DOHH2 (cell line): ENCODE results near the gene LRRC41.
A peak's percentile ranks its signal among the peaks of the same experiment; 100 is the strongest.
"Not testable (repeated sequence)": the region's sequence is repeated elsewhere in the genome, so short reads cannot be mapped to it uniquely, and the experiment has no call there.

Source experiments
- H3F3A ChIP-seq: fragments of 200-600 bp; sonication (generic), shearing (Covaris generic); 2 replicates; pipeline ENCODE4 v1.6.0; 2016; ENCODE audit warnings: antibody characterized with exemption, mild to moderate bottlenecking; ENCODE audit not compliant: control insufficient read depth, insufficient read depth
- H3K27ac ChIP-seq: fragments of 200-600 bp; sonication (generic); 2 replicates; pipeline ENCODE4 v1.5.1; 2014; ENCODE audit warnings: low read depth, mild to moderate bottlenecking, low read length, moderate library complexity
- H3K27me3 ChIP-seq: fragments of 200-600 bp; sonication (generic); 2 replicates; pipeline ENCODE4 v1.6.1; 2014; ENCODE audit warnings: mild to moderate bottlenecking, low read length, mixed read lengths; ENCODE audit not compliant: control insufficient read depth
- H3K36me3 ChIP-seq: fragments of 200-600 bp; sonication (generic); 2 replicates; pipeline ENCODE4 v1.6.1; 2014; ENCODE audit warnings: mild to moderate bottlenecking, low read length, moderate library complexity, mixed read lengths; ENCODE audit not compliant: control insufficient read depth
- H3K4me1 ChIP-seq: fragments of 200-600 bp; sonication (generic); 2 replicates; pipeline ENCODE4 v1.6.1; 2014; ENCODE audit warnings: mild to moderate bottlenecking, low read length, mixed read lengths; ENCODE audit not compliant: control insufficient read depth
- H3K4me2 ChIP-seq: fragments of 200-600 bp; sonication (generic); 2 replicates; pipeline ENCODE4 v1.6.0; 2014; ENCODE audit warnings: mild to moderate bottlenecking, low read length, moderate library complexity
- H3K4me3 ChIP-seq: fragments of 200-600 bp; sonication (generic); 2 replicates; pipeline ENCODE4 v1.5.1; 2014; ENCODE audit warnings: mild to moderate bottlenecking, low read length, mixed read lengths
- H3K79me2 ChIP-seq: fragments of 200-600 bp; sonication (generic); 2 replicates; pipeline ENCODE4 v1.6.1; 2014; ENCODE audit warnings: mild to moderate bottlenecking, low read length, mixed read lengths; ENCODE audit not compliant: control insufficient read depth
- H3K9me2 ChIP-seq: fragments of 200-600 bp; sonication (generic); replicated peaks from 2 replicates; pipeline ENCODE4 v1.6.1; 2014; ENCODE audit warnings: mild to moderate bottlenecking, low read length, mixed read lengths; ENCODE audit not compliant: control insufficient read depth
- H3K9me3 ChIP-seq: fragments of 200-600 bp; sonication (generic); 2 replicates; pipeline ENCODE4 v1.6.1; 2014; ENCODE audit warnings: antibody characterized with exemption, low read length, mixed read lengths; ENCODE audit not compliant: control insufficient read depth, insufficient read depth
- H4K20me1 ChIP-seq: fragments of 200-600 bp; sonication (generic); 2 replicates; pipeline ENCODE4 v1.6.0; 2014; ENCODE audit warnings: low read depth, mild to moderate bottlenecking, antibody characterized with exemption, low read length, moderate library complexity; ENCODE audit not compliant: control insufficient read depth, insufficient read depth
- CTCF ChIP-seq: fragments of 200-600 bp; sonication (generic); IDR thresholded peaks from one replicate; pipeline ENCODE4 v1.5.1; 2014; ENCODE audit warnings: antibody characterized with exemption, mild to moderate bottlenecking, low read depth, low read length; ENCODE audit not compliant: poor library complexity, severe bottlenecking
- EZH2phosphoT487 ChIP-seq: fragments of 200-600 bp; sonication (generic); IDR thresholded peaks from 2 replicates; pipeline ENCODE4 v1.6.1; 2017; ENCODE audit warnings: borderline replicate concordance, mild to moderate bottlenecking, antibody characterized with exemption, low read length, moderate library complexity, mixed read lengths

LRRC41 gene

DNA sequence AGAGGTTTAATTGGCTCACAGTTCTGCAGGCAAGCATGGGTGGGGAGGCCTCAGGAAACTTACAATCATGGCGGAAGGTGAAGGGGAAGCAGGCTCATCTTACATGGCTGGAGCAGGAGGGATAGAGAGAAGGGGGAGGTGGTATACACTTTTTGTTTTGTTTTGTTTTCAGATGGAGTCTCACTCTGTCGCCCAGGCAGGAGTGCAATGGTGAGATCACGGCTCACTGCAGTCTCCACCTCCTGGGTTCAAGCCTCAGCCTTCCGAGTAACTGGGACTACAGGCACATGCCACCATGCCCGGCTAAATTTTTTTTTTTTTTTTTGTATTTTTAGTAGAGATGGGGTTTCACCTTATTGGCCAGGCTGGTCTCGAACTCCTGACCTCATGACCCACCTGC is 18.8 kb upstream of the LRRC41 start:
- Histone ChIP-seq H3K79me2 (peaks cover 69% of the 10 kb centered on the region), H3F3A (peaks cover 58% of the 10 kb centered on the region), H3K4me3 (peak overlapping the region; percentile 59), H3K4me2 (peak overlapping the region; percentile 76), H3K4me1 (peaks cover 84% of the 10 kb centered on the region), H3K36me3 (peaks cover 23% of the 10 kb centered on the region), H3K27ac (peak overlapping the region; percentile 99)
- not testable (repeated sequence) for H3K9me3 ChIP-seq, H4K20me1 ChIP-seq, H3K9me2 ChIP-seq, H3K27me3 ChIP-seq

GRCh38 chr1:46319960-46320914 is 16.8 kb upstream of the LRRC41 start:
- not testable (repeated sequence) for H3K9me2 ChIP-seq, H3K27me3 ChIP-seq, H3K9me3 ChIP-seq, H4K20me1 ChIP-seq
- Histone ChIP-seq H3K27ac (peak overlapping the region; percentile 99), H3K4me1 (peaks cover 65% of the 10 kb centered on the region), H3K36me3 (peaks cover 31% of the 10 kb centered on the region), H3F3A (peaks cover 52% of the 10 kb centered on the region), H3K4me3 (peak overlapping the region; percentile 38; the same call in 1 of the 2 replicates), H3K4me2 (peak overlapping the region; percentile 76), H3K79me2 (peaks cover 71% of the 10 kb centered on the region)

DNA sequence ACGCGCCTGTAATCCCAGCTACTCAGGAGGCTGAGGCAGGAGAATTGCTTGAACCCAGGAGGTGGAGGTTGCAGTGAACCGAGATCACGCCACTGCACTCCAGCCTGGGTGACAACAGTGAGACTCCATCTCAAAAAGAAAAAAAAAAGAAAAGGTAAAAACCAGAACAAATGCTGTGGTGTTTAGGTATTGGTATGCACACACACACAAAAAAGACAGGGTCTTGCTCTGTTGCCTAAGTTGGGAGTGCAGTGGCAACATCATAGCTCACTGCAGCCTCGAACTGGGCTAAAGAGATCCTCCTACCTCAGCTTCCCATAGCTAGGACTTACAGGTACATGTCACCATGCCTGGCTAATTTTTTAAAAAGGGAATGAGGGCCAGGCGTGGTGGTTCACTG is 15.9 kb upstream of the LRRC41 start:
- H3K9me3 ChIP-seq, H3K4me3 ChIP-seq, H4K20me1 ChIP-seq, H3K9me2 ChIP-seq, H3K27me3 ChIP-seq: not testable (repeated sequence)
- Histone ChIP-seq H3K27ac (peak overlapping the region; percentile 99), H3K4me1 (peaks cover 60% of the 10 kb centered on the region), H3K79me2 (peaks cover 70% of the 10 kb centered on the region), H3K36me3 (peaks cover 39% of the 10 kb centered on the region), H3F3A (peaks cover 51% of the 10 kb centered on the region), H3K4me2 (peak overlapping the region; percentile 31; the same call in 1 of the 2 replicates)

DNA sequence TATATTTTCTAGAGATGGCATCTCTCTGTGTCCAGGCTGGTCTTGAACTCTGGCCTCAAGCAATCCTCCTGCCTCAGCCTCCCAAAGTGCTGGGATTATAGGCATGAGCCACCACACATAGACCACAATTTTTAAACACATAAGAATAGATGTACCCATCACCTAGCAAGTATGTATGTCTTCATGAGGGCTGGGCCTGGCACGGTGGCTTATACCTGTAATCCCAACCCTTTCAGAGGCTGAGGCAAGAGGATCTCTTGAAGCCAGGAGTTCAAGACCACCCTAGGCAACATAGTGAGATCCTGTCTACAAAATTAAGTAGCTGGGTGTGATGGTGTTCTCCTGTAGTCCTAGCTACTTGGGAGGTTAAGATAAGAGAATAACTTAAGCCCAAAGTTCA is 13.9 kb upstream of the LRRC41 start:
- TF ChIP-seq EZH2phosphoT487 (no peak), CTCF (no peak)
- peaks cover 40% of the 10 kb centered on the region for H3K4me1 ChIP-seq
- no peaks in the 10 kb centered on the region for H4K20me1 ChIP-seq
- H3K9me3 ChIP-seq, result no peaks in the 10 kb centered on the region
- H3K4me3 ChIP-seq, result no peak overlapping the region
- H3K4me2 ChIP-seq, result no peak overlapping the region
- no peaks in the 10 kb centered on the region for H3K9me2 ChIP-seq
- no peaks in the 10 kb centered on the region for H3K27me3 ChIP-seq
- no peak overlapping the region for H3K27ac ChIP-seq
- peaks cover 49% of the 10 kb centered on the region for H3K36me3 ChIP-seq
- peaks cover 67% of the 10 kb centered on the region for H3K79me2 ChIP-seq
- H3F3A ChIP-seq, result peaks cover 49% of the 10 kb centered on the region
